Ovary (tissue), 9 donors: Measurements from ENCODE around the gene CACNA2D3. TPM values are rescaled to one million over a fixed set of nuclear protein-coding genes. Genes with fewer than 3 reads are reported as not detected.
A peak's percentile ranks its signal among the peaks of the same experiment; 100 is the strongest.

ENCODE experiments used
- DNase-seq, 5 donors: peaks; one replicate each; pipeline ENCODE4 v3.0.0-alpha.2; 2019 to 2020
- H3K27ac ChIP-seq, 2 donors: fragments of 200-600 bp; one replicate each; pipeline versions ENCODE4 v1.5.1 to v1.8.0; 2019 to 2022
- H3K27me3 ChIP-seq: fragments of 200-600 bp; one replicate; pipeline ENCODE4 v1.8.0; 2022
- H3K36me3 ChIP-seq: fragments of 200-600 bp; sonication (generic); one replicate; pipeline ENCODE4 v1.5.1; 2019
- H3K4me1 ChIP-seq: one replicate; pipeline ENCODE4 v1.8.1; 2013; ENCODE audit warnings: mild to moderate bottlenecking, moderate library complexity; ENCODE audit not compliant: insufficient read depth
- H3K4me3 ChIP-seq: fragments of 200-600 bp; sonication (generic); one replicate; pipeline ENCODE4 v1.5.1; 2017
- H3K9me3 ChIP-seq, 2 donors: fragments of 200-600 bp in 1 of 2; sonication (generic) in 1 of 2; one replicate each; pipeline versions ENCODE4 v1.5.1 to v1.8.1; 2013 to 2019; ENCODE audit warnings: mild to moderate bottlenecking in 1 of 2, moderate library complexity in 1 of 2
- CTCF ChIP-seq, 3 donors: fragments of 450-650 bp in 2 of 3; fragments of 200-600 bp in 1 of 3; IDR thresholded peaks; one replicate each; pipeline versions ENCODE4 v1.5.1 to v1.8.0; 2016 to 2022; ENCODE audit warnings: antibody characterized with exemption in 3 of 3, mild to moderate bottlenecking in 1 of 3
- EP300 ChIP-seq: sonication (generic); formaldehyde crosslinking; IDR thresholded peaks from one replicate; pipeline ENCODE4 v1.6.1; 2017; ENCODE audit warnings: antibody characterized with exemption
- POLR2A ChIP-seq: fragments of 450-650 bp; IDR thresholded peaks from one replicate; pipeline ENCODE4 v1.6.1; 2017; ENCODE audit warnings: antibody characterized with exemption, mild to moderate bottlenecking, moderate library complexity
- WGBS, 3 donors: extraction: QIAGEN DNeasy Blood & Tissue Kit in 1 of 3; methylation state at CpG; one replicate each; pipeline versions ENCODE4 v1.1.5 to v1.1.7; 2013 to 2017; 5-methylcytosine and 5-hydroxymethylcytosine counted together
- intact Hi-C, 4 donors: fragments of 100-400 bp; cut with DNase I; formaldehyde crosslinking; loops; one replicate each; pipeline versions ENCODE4 v1.11.0 to v1.15.1; 2022 to 2023
- polyA plus RNA-seq, 2 donors: library from polyadenylated mRNA; stranded (reverse); fragments of 200-250 nt in 1 of 2; fragments of 350-450 nt in 1 of 2; fragmentation: Illumina TruSeq in 1 of 2; extraction: RNeasy Lipid Tissue Mini Kit (QIAGEN cat#74804) in 1 of 2; gene quantifications; one replicate each; pipeline ENCODE4 v1.2.3, GENCODE V29; 2013 to 2014
- total RNA-seq, 7 donors: library from RNA; depleted of rRNA in 2 of 7; stranded (reverse); fragments of >200 nt in 2 of 7; fragmentation: NEBNext Ultra II Directional in 3 of 7; extraction: Animal tissue kit (Norgen Biotek cat#: 25700) in 3 of 7; gene quantifications; one replicate each; pipeline versions ENCODE4 v1.1.0 to v1.2.4, GENCODE V29; 2016 to 2023
- donor health status: DM: no; HTN: no; CAD: no; lungs with moderate emphysema.
- donor health status: DM: no; HTN: no; CAD: no.
- donor health status: Bipolar disorder and iron deficiency.
- donor health status: DM: yes; HTN: yes; CAD: no.
- donor health status: DM: no; HTN: no; CAD: no.
- donor health status: DM: yes; HTN: yes; CAD: no.

Gene CACNA2D3
- total and polyA plus RNA-seq, 9 donors = 2.0 to 10.1 (median 4.7) TPM

- Histone ChIP-seq H3K4me1 (no peaks in the 10 kb centered on the region), H3K36me3 (no peaks in the 10 kb centered on the region), H3K27me3 (no peaks in the 10 kb centered on the region), H3K27ac (no peak overlapping the region), H3K4me3 (no peak overlapping the region), H3K9me3 (no peaks in the 10 kb centered on the region)
- intact Hi-C loops = no loop called here
- no peak for DNase-seq
- 52 to 72% (median 65%) methylated on average over 2 of the region's 2 CpGs for whole genome bisulfite sequencing, 3 donors
- TF ChIP-seq EP300 (no peak), CTCF (IDR thresholded peaks at IDR 0.05) (no peak), POLR2A (no peak)
These were observed 305.1 kb downstream of the CACNA2D3 start for GRCh38 chr3:54427501-54427900.

- Histone ChIP-seq H3K4me1 (no peaks in the 10 kb centered on the region), H3K36me3 (no peaks in the 10 kb centered on the region), H3K27me3 (no peaks in the 10 kb centered on the region), H3K27ac (no peak overlapping the region), H3K4me3 (no peak overlapping the region), H3K9me3 (no peaks in the 10 kb centered on the region)
- TF ChIP-seq EP300 (no peak), CTCF (IDR thresholded peaks at IDR 0.05) (peak; percentile 58 to 67 (median 63))
- intact Hi-C loops = no loop called here
- peak; percentile 40 to 63 (median 57) for DNase-seq
- WGBS, 3 donors = 15 to 25% (median 16%) methylated on average over 9 of the region's 9 CpGs
These were observed 305.9 kb downstream of the CACNA2D3 start for GRCh38 chr3:54427941-54428871.

- no peaks in the 10 kb centered on the region for H3K4me1 ChIP-seq
- no peak for TF ChIP-seq EP300
- TF ChIP-seq POLR2A = no peak
- intact Hi-C loops = loop anchor here in 1 of 4 donors (10.0 kb wide), 1 partner anchor 832 kb away; no protein-coding TSS in a partner anchor
- H3K27ac ChIP-seq = no peak overlapping the region
- DNase-seq = no peak
- no peaks in the 10 kb centered on the region for H3K36me3 ChIP-seq
- 34 to 47% (median 43%) methylated on average over 1 of the region's 1 CpG for WGBS, 3 donors
- H3K4me3 ChIP-seq = no peak overlapping the region
- no peaks in the 10 kb centered on the region for H3K27me3 ChIP-seq
- H3K9me3 ChIP-seq = no peaks in the 10 kb centered on the region
These were observed 310.6 kb downstream of the CACNA2D3 start for GRCh38 chr3:54432975-54433374.

- WGBS, 3 donors = 63 to 77% (median 69%) methylated on average over 5 to 6 of the region's 6 CpGs
- Histone ChIP-seq H3K9me3 (no peaks in the 10 kb centered on the region), H3K27ac (no peak overlapping the region), H3K36me3 (no peaks in the 10 kb centered on the region), H3K4me1 (no peaks in the 10 kb centered on the region), H3K4me3 (no peak overlapping the region), H3K27me3 (no peaks in the 10 kb centered on the region)
- no peak for DNase-seq
- intact Hi-C loops = loop anchor here in 1 of 4 donors (10.0 kb wide), 1 partner anchor 831 kb away; no protein-coding TSS in a partner anchor
- no peak for TF ChIP-seq EP300
- TF ChIP-seq POLR2A = no peak
- TF ChIP-seq CTCF (IDR thresholded peaks at IDR 0.05) = no peak
These were observed 311.5 kb downstream of the CACNA2D3 start for GRCh38 chr3:54433846-54434245.

- WGBS, 3 donors = 91 to 96% (median 91%) methylated on average over 2 of the region's 2 CpGs
- no peak for DNase-seq
- Histone ChIP-seq H3K4me1 (no peaks in the 10 kb centered on the region), H3K27ac (no peak overlapping the region), H3K9me3 (no peaks in the 10 kb centered on the region), H3K4me3 (no peak overlapping the region), H3K27me3 (no peaks in the 10 kb centered on the region), H3K36me3 (no peaks in the 10 kb centered on the region)
- intact Hi-C loops = loop anchor here in 1 of 4 donors (10.0 kb wide), 1 partner anchor 830 kb away; no protein-coding TSS in a partner anchor
- TF ChIP-seq EP300 = no peak
- TF ChIP-seq CTCF (IDR thresholded peaks at IDR 0.05) = no peak
- TF ChIP-seq POLR2A = no peak
These were observed 312.4 kb downstream of the CACNA2D3 start for GRCh38 chr3:54434756-54435155.
